ENCODE measurements around the gene ISG20. TPM values are rescaled to one million over a fixed set of nuclear protein-coding genes. Genes with fewer than 3 reads are reported as not detected.

Gene ISG20
- total RNA-seq: 26.8 and 66.4 TPM in 2 replicates

GRCh38 chr15:88638626-88639372 lies at the start of gene ISG20:
Gene ISG20 (plus strand): TSS chr15:88639016. CDS start chr15:88639367, 351 bp downstream.

DNA sequence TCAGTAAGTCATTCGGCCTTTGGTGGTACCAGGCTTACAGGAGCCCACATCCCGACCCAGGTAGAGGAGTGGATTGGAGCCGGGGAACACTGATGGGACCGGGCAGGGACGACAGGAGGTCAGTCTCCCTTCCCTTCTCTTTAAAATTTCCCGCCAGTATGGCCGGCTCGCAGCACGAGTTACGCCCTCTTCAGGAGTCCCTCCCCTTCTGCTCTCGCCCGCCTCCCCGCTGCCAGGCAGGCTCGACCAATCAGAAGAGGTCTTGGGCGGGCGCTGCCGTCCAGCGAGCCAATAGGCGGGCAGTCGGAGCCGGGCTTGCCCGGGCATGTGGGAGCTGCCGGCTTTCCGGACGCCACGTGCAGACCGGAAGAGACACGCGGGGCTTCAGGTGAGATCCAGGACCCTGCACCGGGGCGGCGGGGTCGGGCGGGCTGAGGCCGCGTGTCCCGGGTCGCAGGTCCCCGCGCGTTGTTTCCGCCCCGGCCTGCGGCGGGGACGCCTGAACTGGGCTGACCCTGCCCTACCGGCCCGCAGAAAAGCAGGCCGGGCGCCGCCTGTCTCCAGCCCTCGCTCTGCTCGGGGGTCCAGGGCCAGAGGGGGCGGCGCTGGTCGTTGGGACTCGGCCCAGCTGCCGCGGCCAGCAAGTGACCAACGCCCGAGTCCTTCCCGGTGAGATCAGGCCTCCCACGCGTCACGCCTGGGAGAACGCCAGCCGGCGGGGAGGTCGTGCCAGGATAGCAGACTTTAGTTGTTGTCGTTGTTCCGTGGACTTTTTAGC lies 17.6 kb upstream of the ISG20 start, which contains the start of gene AEN:
Gene AEN (plus strand): TSS at position 346 of the 778 bp plus-strand sequence. CDS start 4,870 bp downstream, outside the sequence.

Other genes with a start within 250 kb of the ISG20 start
- gene MRPL46, start 171.6 kb upstream of the ISG20 start, total RNA-seq: 12.2 and 15.1 TPM in 2 replicates
- gene MRPS11, start 171.3 kb upstream of the ISG20 start, total RNA-seq: 29.0 and 35.6 TPM in 2 replicates
- 2.4 and 2.7 TPM in 2 replicates for gene DET1, start 92.3 kb upstream of the ISG20 start, total RNA-seq
- gene AEN, start 17.7 kb upstream of the ISG20 start, total RNA-seq: 28.3 and 40.2 TPM in 2 replicates
- gene ACAN, start 164.4 kb downstream of the ISG20 start, total RNA-seq: under 0.01 TPM in 2 replicates